ENCODE measurements around the gene SYTL4.

DNA sequence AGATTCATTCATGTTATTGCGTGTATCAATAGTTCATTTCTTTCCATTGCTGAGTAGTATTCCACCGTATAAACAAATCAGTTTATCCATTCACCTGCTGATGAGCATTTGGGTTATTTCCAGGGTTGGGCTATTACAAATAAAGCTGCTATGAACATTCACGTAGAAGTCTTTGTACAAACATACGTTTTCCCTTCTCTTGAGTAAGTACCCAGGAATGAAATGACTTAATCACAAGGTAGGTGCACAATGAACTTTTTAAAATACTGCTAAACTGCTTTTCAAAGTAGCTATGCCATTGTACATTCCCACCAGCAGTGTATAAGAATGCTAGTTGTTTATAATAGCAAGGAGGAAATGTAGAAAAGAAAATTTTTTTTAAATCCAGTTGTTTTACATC, 35.9 kb downstream of the SYTL4 start:
- TF ChIP-seq, protein P1, sequence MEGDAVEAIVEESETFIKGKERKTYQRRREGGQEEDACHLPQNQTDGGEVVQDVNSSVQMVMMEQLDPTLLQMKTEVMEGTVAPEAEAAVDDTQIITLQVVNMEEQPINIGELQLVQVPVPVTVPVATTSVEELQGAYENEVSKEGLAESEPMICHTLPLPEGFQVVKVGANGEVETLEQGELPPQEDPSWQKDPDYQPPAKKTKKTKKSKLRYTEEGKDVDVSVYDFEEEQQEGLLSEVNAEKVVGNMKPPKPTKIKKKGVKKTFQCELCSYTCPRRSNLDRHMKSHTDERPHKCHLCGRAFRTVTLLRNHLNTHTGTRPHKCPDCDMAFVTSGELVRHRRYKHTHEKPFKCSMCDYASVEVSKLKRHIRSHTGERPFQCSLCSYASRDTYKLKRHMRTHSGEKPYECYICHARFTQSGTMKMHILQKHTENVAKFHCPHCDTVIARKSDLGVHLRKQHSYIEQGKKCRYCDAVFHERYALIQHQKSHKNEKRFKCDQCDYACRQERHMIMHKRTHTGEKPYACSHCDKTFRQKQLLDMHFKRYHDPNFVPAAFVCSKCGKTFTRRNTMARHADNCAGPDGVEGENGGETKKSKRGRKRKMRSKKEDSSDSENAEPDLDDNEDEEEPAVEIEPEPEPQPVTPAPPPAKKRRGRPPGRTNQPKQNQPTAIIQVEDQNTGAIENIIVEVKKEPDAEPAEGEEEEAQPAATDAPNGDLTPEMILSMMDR (IDR thresholded peaks at IDR 0.05; ENCODE audit: low read depth, low read length): no peak
- TF ChIP-seq EZH2phosphoT487 (IDR thresholded peaks at IDR 0.05; ENCODE audit: low read depth): no peak
